Aorta (tissue), 5 donors: ENCODE data around the gene SAMM50. TPM values are rescaled to one million over a fixed set of nuclear protein-coding genes. Genes with fewer than 3 reads are reported as not detected.

Experiments used
- ATAC-seq: fragments of 200-7000 bp; cut with Tn5 transposase; one replicate; pipeline ENCODE4 v1.9.1; 2022; ENCODE audit warnings: moderate library complexity; ENCODE audit not compliant: low FRiP score
- DNase-seq, 2 donors: peaks; one replicate each; pipeline ENCODE4 v3.0.0-alpha.2; 2020
- H3K27ac ChIP-seq, 2 donors: one replicate each; pipeline ENCODE4 v1.5.1; 2013; ENCODE audit warnings: low read length in 2 of 2, mild to moderate bottlenecking in 2 of 2, moderate library complexity in 2 of 2, control low read depth in 1 of 2, inconsistent platforms in 1 of 2, low read depth in 1 of 2
- H3K27me3 ChIP-seq, 2 donors: one replicate each; pipeline ENCODE4 v1.6.1; 2013; ENCODE audit warnings: control low read depth in 1 of 2, low read length in 1 of 2, mild to moderate bottlenecking in 1 of 2, moderate library complexity in 1 of 2; ENCODE audit not compliant: insufficient read depth in 2 of 2, control insufficient read depth in 1 of 2
- H3K36me3 ChIP-seq, 2 donors: one replicate each; pipeline ENCODE4 v1.6.1; 2013; ENCODE audit warnings: control low read depth in 1 of 2, low read length in 1 of 2, mild to moderate bottlenecking in 1 of 2; ENCODE audit not compliant: insufficient read depth in 2 of 2, control insufficient read depth in 1 of 2
- H3K4me1 ChIP-seq, 2 donors: one replicate each; pipeline ENCODE4 v1.6.1; 2013; ENCODE audit warnings: low read length in 2 of 2, control low read depth in 1 of 2, mild to moderate bottlenecking in 1 of 2, moderate library complexity in 1 of 2; ENCODE audit not compliant: insufficient read depth in 2 of 2, control insufficient read depth in 1 of 2
- H3K4me3 ChIP-seq, 2 donors: one replicate each; pipeline ENCODE4 v1.5.1; 2013; ENCODE audit warnings: low read length in 2 of 2, control low read depth in 1 of 2, mild to moderate bottlenecking in 1 of 2
- H3K9me3 ChIP-seq: one replicate; pipeline ENCODE4 v1.6.1; 2013; ENCODE audit warnings: mild to moderate bottlenecking, low read length; ENCODE audit not compliant: control insufficient read depth
- WGBS, 2 donors: extraction: QIAGEN DNeasy Blood & Tissue Kit; methylation state at CpG; one replicate each; pipeline ENCODE4 v1.1.7; 2013; 5-methylcytosine and 5-hydroxymethylcytosine counted together
- intact Hi-C, 2 donors: fragments of 100-400 bp; cut with DNase I; formaldehyde crosslinking; loops; one replicate each; pipeline versions ENCODE4 v1.14.2 to v1.15.0; 2022
- polyA plus RNA-seq, 2 donors: library from polyadenylated mRNA; stranded (reverse); fragments of 200-250 nt; gene quantifications; one replicate each; pipeline ENCODE4 v1.2.3, GENCODE V29; 2013
- total RNA-seq, 2 donors: library from RNA; stranded (reverse); fragmentation: NEBNext Ultra II Directional; extraction: Animal tissue kit (Norgen Biotek cat#: 25700); gene quantifications; one replicate each; pipeline ENCODE4 v1.2.1, GENCODE V29; 2021
- donor health status: healthy with polysubstance abuse.
- donor health status: Bipolar disorder and iron deficiency.
- donor health status: DM: no; HTN: no; CAD: no.
- donor health status: DM: no; HTN: no; CAD: no.
- donor health status: DM: yes; HTN: yes; CAD: no.

SAMM50 gene
- total and polyA plus RNA-seq, 4 donors = 20.9 to 29.7 (median 29.3) TPM

DNA sequence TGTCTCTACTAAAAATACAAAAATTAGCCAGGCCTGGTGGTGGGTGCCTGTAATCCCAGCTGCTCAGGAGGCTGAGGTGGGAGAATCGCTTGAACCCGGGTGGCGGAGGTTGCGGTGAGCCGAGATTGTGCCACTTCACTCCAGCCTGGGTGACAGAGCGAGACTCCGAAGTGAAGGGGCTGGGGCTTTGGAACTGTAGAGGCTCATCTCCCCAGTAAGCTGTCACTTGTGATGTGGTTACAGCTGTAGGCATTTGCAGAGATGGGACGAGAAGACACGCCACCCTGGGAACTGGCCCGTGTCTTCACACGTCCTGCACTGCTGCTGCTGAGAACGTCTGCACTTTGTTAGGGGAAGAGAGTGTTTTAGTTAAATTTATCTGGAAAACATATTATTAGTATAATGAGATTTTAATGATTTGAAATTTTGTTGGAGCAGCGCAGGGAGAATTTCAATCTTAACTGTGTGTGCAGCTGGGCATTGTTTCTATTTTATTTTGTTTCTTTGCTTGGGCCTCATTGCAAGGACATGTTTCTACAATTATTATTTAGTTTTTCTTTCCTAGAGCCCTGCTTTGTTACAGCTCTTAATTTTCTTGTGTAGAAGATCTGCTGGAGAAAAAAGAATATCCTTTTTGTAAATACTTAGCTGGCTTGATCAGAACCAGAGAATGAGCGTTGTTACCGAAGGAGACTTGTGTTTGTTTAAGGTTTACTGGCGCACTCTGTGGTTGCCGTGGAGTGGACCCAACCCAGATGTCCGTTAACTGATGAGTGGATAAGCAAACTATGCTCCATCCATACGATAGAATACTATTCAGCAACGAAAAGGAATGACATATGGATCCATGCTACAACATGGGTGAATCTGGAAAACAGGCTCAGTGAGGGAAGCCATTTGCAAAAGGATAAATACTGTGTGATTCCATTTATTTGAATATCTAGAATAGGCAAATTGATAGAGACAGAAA lies 87.3 kb downstream of the SAMM50 start:
- intact Hi-C loops = no loop called here
- WGBS, 2 donors = 82 to 85% methylated on average over 20 of the region's 20 CpGs
- no peaks in the 10 kb centered on the region for H3K9me3 ChIP-seq
- no peak overlapping the region for H3K27ac ChIP-seq
- ATAC-seq (no peak), DNase-seq (no peak)
- H3K27me3 ChIP-seq = no peaks in the 10 kb centered on the region
- H3K4me3 ChIP-seq = no peak overlapping the region
- H3K36me3 ChIP-seq = no peaks in the 10 kb centered on the region
- H3K4me1 ChIP-seq = no peaks in the 10 kb centered on the region

DNA sequence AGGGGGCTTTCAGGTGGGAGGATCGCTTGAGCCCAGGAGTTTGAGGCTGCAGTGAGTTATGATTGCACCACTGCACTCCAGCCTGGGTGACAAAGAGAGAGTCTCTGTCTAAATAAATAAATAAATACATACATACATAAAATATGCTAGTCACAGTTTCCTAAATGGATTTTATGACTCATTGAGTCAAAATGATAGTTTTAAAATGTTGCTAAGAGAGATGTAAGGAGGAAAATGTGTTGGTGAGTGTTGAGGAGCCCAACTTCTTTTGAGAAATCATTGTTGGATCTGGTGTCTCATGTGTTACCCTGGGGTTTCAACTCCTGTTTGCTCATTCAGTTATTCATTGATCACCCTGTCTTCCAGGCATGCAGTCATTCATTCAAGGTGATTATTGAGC lies 89.9 kb downstream of the SAMM50 start:
- intact Hi-C loops = no loop called here
- WGBS, 2 donors = 94 to 97% methylated on average over 1 of the region's 1 CpG
- H3K4me1 ChIP-seq = no peaks in the 10 kb centered on the region
- H3K36me3 ChIP-seq = no peaks in the 10 kb centered on the region
- H3K27ac ChIP-seq = no peak overlapping the region
- H3K9me3 ChIP-seq = no peaks in the 10 kb centered on the region
- H3K27me3 ChIP-seq = no peaks in the 10 kb centered on the region
- DNase-seq = no peak
- no peak overlapping the region for H3K4me3 ChIP-seq
- ATAC-seq = no peak

Other genes with a start within 250 kb of the SAMM50 start
- 1 to 10 TPM; 1.5 to 2.6 TPM for gene EFCAB6, start 143.1 kb upstream of the SAMM50 start, total RNA-seq
- 1 to 10 TPM in 1 of 2 donors, under 1 TPM in 1; 0.88 to 2.1 TPM for gene EFCAB6, start 143.1 kb upstream of the SAMM50 start, polyA plus RNA-seq
- not detected for gene SULT4A1, start 92.9 kb upstream of the SAMM50 start, total RNA-seq
- 1 to 10 TPM in 1 of 2 donors, not detected in 1; 2.6 TPM for gene SULT4A1, start 92.9 kb upstream of the SAMM50 start, polyA plus RNA-seq
- gene PNPLA5, start 63.4 kb upstream of the SAMM50 start, total RNA-seq = not detected
- under 1 TPM in 1 of 2 donors, not detected in 1; 0.50 TPM for gene PNPLA5, start 63.4 kb upstream of the SAMM50 start, polyA plus RNA-seq
- 1 to 10 TPM in 1 of 2 donors, not detected in 1; 1.3 TPM for gene PNPLA3, start 31.6 kb upstream of the SAMM50 start, total RNA-seq
- not detected for gene PNPLA3, start 31.6 kb upstream of the SAMM50 start, polyA plus RNA-seq
- 10 to 100 TPM; 28.3 to 34.6 TPM for gene PARVB, start 68.9 kb downstream of the SAMM50 start, total RNA-seq
- 10 to 100 TPM in 1 of 2 donors, 1 to 10 TPM in 1; 7.9 to 12.1 TPM for gene PARVB, start 68.9 kb downstream of the SAMM50 start, polyA plus RNA-seq
- 10 to 100 TPM; 15.2 to 29.7 TPM for gene PARVG, start 225.5 kb downstream of the SAMM50 start, total RNA-seq
- 10 to 100 TPM in 1 of 2 donors, 1 to 10 TPM in 1; 3.5 to 17.5 TPM for gene PARVG, start 225.5 kb downstream of the SAMM50 start, polyA plus RNA-seq